Keratinocyte (primary cell): ENCODE data around the gene RALY.

Experiments
- CTCF ChIP-seq, 3 experiments: IDR thresholded peaks in 1 of 3; conservative IDR thresholded peaks in 1 of 3; optimal IDR thresholded peaks in 1 of 3; 2 replicates in 2 of 3; 3 replicates in 1 of 3; pipeline versions ENCODE3 to v1.5.1; 2011; ENCODE audit warnings: low read length in 3 of 3, mild to moderate bottlenecking in 3 of 3, moderate library complexity in 2 of 3, control low read depth in 1 of 3, inconsistent platforms in 1 of 3; ENCODE audit not compliant: insufficient read depth in 2 of 3; ENCODE audit errors: extremely low read depth in 1 of 3
- EZH2 ChIP-seq: IDR thresholded peaks from one replicate; pipeline ENCODE4 v1.6.1; 2012; ENCODE audit warnings: inconsistent platforms, mild to moderate bottlenecking, low read length, moderate library complexity

- TF ChIP-seq CTCF (optimal IDR thresholded peaks at IDR 0.05 in 1 of 3, IDR thresholded peaks at IDR 0.05 in 1 of 3, conservative IDR thresholded peaks at IDR 0.05 in 1 of 3; ENCODE audit: extremely low read depth in 1 of 3, insufficient read depth in 2 of 3, low read length in 3 of 3) (no peak), EZH2 (no peak)
These were observed 23.0 kb downstream of the RALY start for GRCh38 chr20:34016736-34017135.
